Muscle layer of duodenum (tissue), 2 donors: ENCODE results near the gene NGDN.

ENCODE experiments used
- H3K27ac ChIP-seq: one replicate; pipeline ENCODE4 v1.7.0; 2013; ENCODE audit warnings: mild to moderate bottlenecking, low read length
- H3K27me3 ChIP-seq: one replicate; pipeline ENCODE4 v1.7.0; 2013; ENCODE audit warnings: low read depth, mild to moderate bottlenecking, control low read depth, low read length
- H3K36me3 ChIP-seq, 2 donors: one replicate each; pipeline ENCODE4 v1.7.0; 2013; ENCODE audit warnings: low read length in 2 of 2, control low read depth in 1 of 2, mild to moderate bottlenecking in 1 of 2; ENCODE audit not compliant: insufficient read depth in 2 of 2, control insufficient read depth in 1 of 2
- H3K4me1 ChIP-seq, 2 donors: one replicate each; pipeline ENCODE4 v1.7.0; 2013; ENCODE audit warnings: low read length in 2 of 2, mild to moderate bottlenecking in 2 of 2, control low read depth in 1 of 2, moderate library complexity in 1 of 2; ENCODE audit not compliant: insufficient read depth in 2 of 2, control insufficient read depth in 1 of 2
- H3K4me3 ChIP-seq, 2 donors: one replicate each; pipeline ENCODE4 v1.7.0; 2013; ENCODE audit warnings: low read length in 2 of 2, low read depth in 1 of 2, mild to moderate bottlenecking in 1 of 2
- H3K9me3 ChIP-seq, 2 donors: one replicate each; pipeline ENCODE4 v1.7.0; 2013; ENCODE audit warnings: low read length in 2 of 2, control low read depth in 1 of 2, mild to moderate bottlenecking in 1 of 2; ENCODE audit not compliant: control insufficient read depth in 1 of 2
- donor health status: healthy.

The NGDN gene

GRCh38 chr14:23513818-23514643, 44.5 kb downstream of the NGDN start:
- Histone ChIP-seq H3K9me3 (no peaks in the 10 kb centered on the region), H3K27ac (no peak overlapping the region), H3K4me1 (peaks cover 0 to 7% of the 10 kb centered on the region in 2 donors), H3K36me3 (no peaks in the 10 kb centered on the region), H3K4me3 (no peak overlapping the region), H3K27me3 (no peaks in the 10 kb centered on the region)

GRCh38 chr14:23514644-23514957, 45.1 kb downstream of the NGDN start:
- no peaks in the 10 kb centered on the region for H3K27me3 ChIP-seq
- H3K4me3 ChIP-seq: no peak overlapping the region
- H3K4me1 ChIP-seq: peaks cover 0 to 7% of the 10 kb centered on the region in 2 donors
- no peaks in the 10 kb centered on the region for H3K9me3 ChIP-seq
- no peak overlapping the region for H3K27ac ChIP-seq
- H3K36me3 ChIP-seq: no peaks in the 10 kb centered on the region

- Histone ChIP-seq H3K27me3 (no peaks in the 10 kb centered on the region), H3K36me3 (no peaks in the 10 kb centered on the region), H3K27ac (no peak overlapping the region), H3K9me3 (no peaks in the 10 kb centered on the region), H3K4me1 (peaks cover 0 to 6% of the 10 kb centered on the region in 2 donors), H3K4me3 (no peak overlapping the region)
Measured at GRCh38 chr14:23517650-23518326, 48.3 kb downstream of the NGDN start.

GRCh38 chr14:23518709-23519108, 49.2 kb downstream of the NGDN start:
- Histone ChIP-seq H3K27ac (no peak overlapping the region), H3K4me3 (no peak overlapping the region), H3K9me3 (no peaks in the 10 kb centered on the region), H3K36me3 (no peaks in the 10 kb centered on the region), H3K4me1 (no peaks in the 10 kb centered on the region), H3K27me3 (no peaks in the 10 kb centered on the region)

- no peak overlapping the region for H3K4me3 ChIP-seq
Measured at GRCh38 chr14:23520899-23521533, 51.5 kb downstream of the NGDN start.

GRCh38 chr14:23521785-23522640, 52.5 kb downstream of the NGDN start:
- Histone ChIP-seq H3K4me1 (no peaks in the 10 kb centered on the region), H3K36me3 (peaks cover 0 to 13% of the 10 kb centered on the region in 2 donors), H3K27me3 (no peaks in the 10 kb centered on the region), H3K27ac (no peak overlapping the region), H3K9me3 (no peaks in the 10 kb centered on the region), H3K4me3 (no peak overlapping the region)

More at GRCh38 chr14:23520899-23521533, 51.5 kb downstream of the NGDN start:
- Histone ChIP-seq H3K27me3 (no peaks in the 10 kb centered on the region), H3K36me3 (peaks cover 0 to 7% of the 10 kb centered on the region in 2 donors), H3K4me1 (no peaks in the 10 kb centered on the region), H3K9me3 (no peaks in the 10 kb centered on the region), H3K27ac (no peak overlapping the region)

- H3K4me1 ChIP-seq: no peaks in the 10 kb centered on the region
- H3K27ac ChIP-seq: no peak overlapping the region
- H3K36me3 ChIP-seq: peaks cover 0 to 13% of the 10 kb centered on the region in 2 donors
Measured at GRCh38 chr14:23522643-23523198, 53.2 kb downstream of the NGDN start.

GRCh38 chr14:23523229-23524016, 53.9 kb downstream of the NGDN start:
- Histone ChIP-seq H3K4me3 (no peak overlapping the region), H3K4me1 (no peaks in the 10 kb centered on the region), H3K36me3 (peaks cover 0 to 13% of the 10 kb centered on the region in 2 donors), H3K27me3 (no peaks in the 10 kb centered on the region), H3K9me3 (no peaks in the 10 kb centered on the region), H3K27ac (no peak overlapping the region)

More at GRCh38 chr14:23522643-23523198, 53.2 kb downstream of the NGDN start:
- Histone ChIP-seq H3K9me3 (no peaks in the 10 kb centered on the region), H3K4me3 (no peak overlapping the region), H3K27me3 (no peaks in the 10 kb centered on the region)

GRCh38 chr14:23524954-23525353, 55.5 kb downstream of the NGDN start:
- Histone ChIP-seq H3K4me3 (no peak overlapping the region), H3K4me1 (no peaks in the 10 kb centered on the region), H3K27me3 (no peaks in the 10 kb centered on the region), H3K9me3 (no peaks in the 10 kb centered on the region), H3K27ac (no peak overlapping the region), H3K36me3 (peaks cover 0 to 13% of the 10 kb centered on the region in 2 donors)

- Histone ChIP-seq H3K9me3 (no peaks in the 10 kb centered on the region), H3K36me3 (peaks cover 0 to 13% of the 10 kb centered on the region in 2 donors), H3K4me1 (no peaks in the 10 kb centered on the region), H3K27ac (no peak overlapping the region), H3K27me3 (no peaks in the 10 kb centered on the region), H3K4me3 (no peak overlapping the region)
Measured at GRCh38 chr14:23525611-23526010, 56.1 kb downstream of the NGDN start.
